Parathyroid adenoma (tissue), 2 donors: Measurements from ENCODE around the gene ESRRG.

ENCODE experiments used
- H2AFZ ChIP-seq: fragments of 300-600 bp; sonication (generic); one replicate; pipeline ENCODE4 v1.7.0; 2017; ENCODE audit warnings: antibody characterized with exemption, mild to moderate bottlenecking
- H3K27ac ChIP-seq: fragments of 300-600 bp; sonication (generic); one replicate; pipeline ENCODE4 v1.7.0; 2017
- H3K27me3 ChIP-seq: fragments of 300-600 bp; sonication (generic); one replicate; pipeline ENCODE4 v1.7.0; 2017; ENCODE audit warnings: low read length; ENCODE audit not compliant: control insufficient read depth, insufficient read depth
- H3K36me3 ChIP-seq: fragments of 300-600 bp; sonication (generic); one replicate; pipeline ENCODE4 v1.7.0; 2017; ENCODE audit warnings: low read length; ENCODE audit not compliant: control insufficient read depth, insufficient read depth
- H3K4me1 ChIP-seq: fragments of 300-600 bp; sonication (generic); one replicate; pipeline ENCODE4 v1.7.0; 2017; ENCODE audit warnings: control low read depth
- H3K4me2 ChIP-seq: fragments of 300-600 bp; sonication (generic); one replicate; pipeline ENCODE4 v1.7.0; 2017; ENCODE audit warnings: low read length
- H3K4me3 ChIP-seq: fragments of 300-600 bp; sonication (generic); one replicate; pipeline ENCODE4 v1.7.0; 2017; ENCODE audit warnings: low read depth, low read length
- H3K79me2 ChIP-seq: fragments of 300-600 bp; sonication (generic); one replicate; pipeline ENCODE4 v1.7.0; 2017; ENCODE audit warnings: control low read depth
- H3K9ac ChIP-seq: fragments of 300-600 bp; sonication (generic); one replicate; pipeline ENCODE4 v1.7.0; 2017; ENCODE audit warnings: mild to moderate bottlenecking
- H3K9me3 ChIP-seq: fragments of 300-600 bp; sonication (generic); one replicate; pipeline ENCODE4 v1.7.0; 2017; ENCODE audit warnings: low read length; ENCODE audit not compliant: control insufficient read depth
- TF ChIP-seq, protein P1 (sequence below): fragments of 300-600 bp; sonication (generic); IDR thresholded peaks from one replicate; pipeline ENCODE4 v1.7.0; 2017; ENCODE audit warnings: antibody characterized with exemption, mild to moderate bottlenecking
- donor health status: primary hyperparathyroidism.

ESRRG gene

DNA sequence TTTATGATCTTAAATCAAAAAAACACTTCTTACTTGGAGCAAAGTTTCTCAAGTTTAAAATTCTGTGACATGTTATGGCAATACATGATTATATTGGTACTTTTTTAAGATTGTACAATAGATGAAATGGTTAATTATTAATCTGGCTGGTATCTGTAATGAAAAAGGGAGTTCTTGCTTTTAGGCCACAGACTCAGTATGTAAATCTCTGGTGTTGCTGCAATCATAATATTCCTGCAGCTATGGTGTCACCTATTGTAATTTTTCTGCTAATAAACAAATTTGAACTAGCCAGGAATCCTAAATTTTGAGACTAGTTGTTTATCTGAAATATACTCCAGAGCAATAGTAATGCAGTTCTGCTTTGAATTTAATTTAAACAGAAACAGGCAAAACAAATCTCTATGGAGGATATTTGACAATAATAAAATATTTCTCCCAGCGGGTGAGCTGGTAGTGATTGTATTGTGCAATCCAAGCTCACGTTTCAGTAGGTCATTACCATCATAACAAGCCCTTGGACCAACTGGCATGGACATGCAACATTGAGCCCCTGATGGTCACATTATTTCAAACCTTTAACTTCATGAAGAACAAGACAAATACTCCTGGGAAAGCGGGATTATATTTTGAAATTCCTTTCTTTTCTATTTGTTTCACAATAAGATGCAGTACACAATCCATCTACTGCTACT lies 222.8 kb downstream of the ESRRG start:
- Histone ChIP-seq H3K4me3 (no peak overlapping the region), H3K36me3 (no peaks in the 10 kb centered on the region), H3K27ac (no peak overlapping the region), H2AFZ (no peak overlapping the region), H3K9me3 (no peaks in the 10 kb centered on the region), H3K9ac (no peak overlapping the region), H3K27me3 (no peaks in the 10 kb centered on the region), H3K79me2 (no peaks in the 10 kb centered on the region), H3K4me1 (no peaks in the 10 kb centered on the region), H3K4me2 (no peak overlapping the region)
- TF ChIP-seq, protein P1, sequence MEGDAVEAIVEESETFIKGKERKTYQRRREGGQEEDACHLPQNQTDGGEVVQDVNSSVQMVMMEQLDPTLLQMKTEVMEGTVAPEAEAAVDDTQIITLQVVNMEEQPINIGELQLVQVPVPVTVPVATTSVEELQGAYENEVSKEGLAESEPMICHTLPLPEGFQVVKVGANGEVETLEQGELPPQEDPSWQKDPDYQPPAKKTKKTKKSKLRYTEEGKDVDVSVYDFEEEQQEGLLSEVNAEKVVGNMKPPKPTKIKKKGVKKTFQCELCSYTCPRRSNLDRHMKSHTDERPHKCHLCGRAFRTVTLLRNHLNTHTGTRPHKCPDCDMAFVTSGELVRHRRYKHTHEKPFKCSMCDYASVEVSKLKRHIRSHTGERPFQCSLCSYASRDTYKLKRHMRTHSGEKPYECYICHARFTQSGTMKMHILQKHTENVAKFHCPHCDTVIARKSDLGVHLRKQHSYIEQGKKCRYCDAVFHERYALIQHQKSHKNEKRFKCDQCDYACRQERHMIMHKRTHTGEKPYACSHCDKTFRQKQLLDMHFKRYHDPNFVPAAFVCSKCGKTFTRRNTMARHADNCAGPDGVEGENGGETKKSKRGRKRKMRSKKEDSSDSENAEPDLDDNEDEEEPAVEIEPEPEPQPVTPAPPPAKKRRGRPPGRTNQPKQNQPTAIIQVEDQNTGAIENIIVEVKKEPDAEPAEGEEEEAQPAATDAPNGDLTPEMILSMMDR = no peak

DNA sequence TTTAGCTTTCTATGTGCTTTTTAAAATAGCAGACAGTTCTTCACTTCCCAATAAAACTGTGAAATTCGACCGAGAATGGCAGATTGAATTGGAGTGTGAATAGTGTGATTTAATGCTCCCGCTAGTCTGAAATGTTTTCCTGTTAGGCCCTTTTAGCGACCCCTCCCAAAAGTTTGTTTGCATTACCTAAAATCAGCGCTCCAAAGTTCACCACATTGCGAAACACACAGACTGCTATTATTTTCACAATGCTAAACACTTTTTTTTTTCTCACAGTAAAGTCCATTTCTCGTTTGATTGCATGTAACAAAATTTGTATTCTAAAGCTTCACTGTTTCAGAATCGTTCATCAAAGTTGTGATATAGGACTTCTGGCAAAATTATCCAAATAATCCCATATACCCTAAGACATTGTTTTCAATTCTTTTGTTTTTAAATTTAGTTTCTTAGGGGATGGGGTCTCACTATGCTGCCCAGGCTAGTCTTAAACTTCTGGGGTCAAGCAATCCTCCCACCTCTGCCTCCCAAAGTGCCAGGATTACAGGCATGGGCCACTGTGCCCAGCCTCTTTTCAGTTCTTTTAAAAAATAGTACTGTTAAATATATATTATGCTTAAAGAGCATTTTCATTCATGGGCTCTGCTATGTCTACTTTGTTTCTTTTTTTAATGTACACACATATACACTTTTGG lies 223.5 kb downstream of the ESRRG start:
- Histone ChIP-seq H3K4me1 (no peaks in the 10 kb centered on the region), H3K36me3 (no peaks in the 10 kb centered on the region), H3K27ac (no peak overlapping the region), H3K27me3 (no peaks in the 10 kb centered on the region), H3K79me2 (no peaks in the 10 kb centered on the region), H2AFZ (no peak overlapping the region), H3K9me3 (no peaks in the 10 kb centered on the region), H3K4me2 (no peak overlapping the region), H3K4me3 (no peak overlapping the region), H3K9ac (no peak overlapping the region)
- TF ChIP-seq, protein P1 = no peak

DNA sequence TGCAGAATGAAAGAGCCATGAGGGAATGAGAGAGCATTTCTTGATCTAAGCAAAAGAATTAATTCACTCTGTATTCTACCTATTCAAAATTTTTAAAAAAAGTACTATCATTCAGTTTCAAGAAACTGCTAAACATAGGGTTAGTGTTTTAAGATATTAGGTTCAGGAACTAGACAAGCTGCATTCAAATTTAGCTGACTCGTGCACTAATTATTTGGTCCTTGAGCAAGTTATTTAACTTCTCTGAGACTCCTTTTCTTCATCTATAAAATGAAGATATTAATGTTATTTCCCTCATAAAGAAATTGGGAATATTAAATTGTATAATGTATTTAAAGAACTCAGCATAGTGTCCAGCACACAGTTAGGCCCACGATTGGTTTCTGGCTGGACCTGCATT lies 225.0 kb downstream of the ESRRG start:
- Histone ChIP-seq H3K79me2 (no peaks in the 10 kb centered on the region), H3K36me3 (no peaks in the 10 kb centered on the region), H3K27me3 (no peaks in the 10 kb centered on the region), H3K9me3 (no peaks in the 10 kb centered on the region), H3K27ac (no peak overlapping the region), H3K4me2 (no peak overlapping the region), H3K9ac (no peak overlapping the region), H3K4me3 (no peak overlapping the region), H2AFZ (no peak overlapping the region), H3K4me1 (no peaks in the 10 kb centered on the region)
- TF ChIP-seq, protein P1 = no peak

DNA sequence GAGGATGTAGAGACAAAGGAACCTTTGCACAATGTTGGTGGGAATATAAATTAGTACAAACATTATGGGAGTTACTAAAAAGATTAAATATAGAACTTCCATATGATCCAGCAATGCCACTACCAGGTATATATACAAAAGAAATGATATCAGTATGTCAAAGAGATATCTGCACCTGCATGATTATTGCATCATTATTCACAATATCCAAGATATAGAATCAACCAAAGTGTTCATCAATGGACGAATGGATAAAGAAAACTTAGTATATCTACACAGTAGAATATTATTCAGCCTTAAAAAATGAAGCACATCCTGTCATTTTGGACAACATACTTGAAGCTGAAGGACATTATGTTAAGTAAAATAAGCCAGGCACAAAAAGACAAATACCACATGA lies 238.2 kb downstream of the ESRRG start:
- Histone ChIP-seq H3K9me3 (no peaks in the 10 kb centered on the region), H3K27ac (no peak overlapping the region), H2AFZ (no peak overlapping the region), H3K79me2 (no peaks in the 10 kb centered on the region), H3K9ac (no peak overlapping the region), H3K4me1 (no peaks in the 10 kb centered on the region), H3K27me3 (no peaks in the 10 kb centered on the region), H3K4me2 (no peak overlapping the region), H3K36me3 (no peaks in the 10 kb centered on the region), H3K4me3 (no peak overlapping the region)
- TF ChIP-seq, protein P1 = no peak
